COLO668 (cell line): ENCODE measurements around the gene ABCC4.
A peak's percentile ranks its signal among the peaks of the same experiment; 100 is the strongest.

ENCODE experiments used
- DNase-seq: peaks from one replicate; lab custom pipeline; 2025; ENCODE audit not compliant: unreplicated experiment; lab: John Stamatoyannopoulos, UW

Gene ABCC4

GRCh38 chr13:95301183-95301967 is at the start of gene ABCC4:
Gene ABCC4, minus strand, starts transcription at chr13:95301451. Its CDS starts 137 bp downstream, at chr13:95301314.
- DNase-seq: peak; percentile 96

DNA sequence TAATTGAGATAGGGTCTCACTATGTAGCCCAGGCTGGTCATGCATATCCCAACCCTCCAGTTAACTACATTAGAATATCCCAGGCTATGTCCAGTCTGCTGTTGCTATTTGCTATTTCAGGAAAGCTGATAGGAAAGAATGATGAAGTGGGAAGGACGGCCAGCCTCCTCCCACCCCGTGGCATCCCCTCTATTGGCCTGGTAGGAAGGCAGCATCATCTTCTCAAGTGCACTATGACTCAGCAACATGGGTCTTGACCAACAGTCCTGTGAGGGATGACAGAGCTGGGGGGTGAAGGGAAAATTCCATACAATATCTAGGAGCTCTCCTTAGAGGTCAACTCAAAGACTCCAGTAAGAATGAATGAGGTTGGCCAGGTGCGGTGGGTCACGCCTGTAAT is 48.0 kb upstream of the ABCC4 start:
- DNase-seq: no peak

- DNase-seq: no peak
Measured at GRCh38 chr13:95343944-95344343, 42.7 kb upstream of the ABCC4 start.

DNA sequence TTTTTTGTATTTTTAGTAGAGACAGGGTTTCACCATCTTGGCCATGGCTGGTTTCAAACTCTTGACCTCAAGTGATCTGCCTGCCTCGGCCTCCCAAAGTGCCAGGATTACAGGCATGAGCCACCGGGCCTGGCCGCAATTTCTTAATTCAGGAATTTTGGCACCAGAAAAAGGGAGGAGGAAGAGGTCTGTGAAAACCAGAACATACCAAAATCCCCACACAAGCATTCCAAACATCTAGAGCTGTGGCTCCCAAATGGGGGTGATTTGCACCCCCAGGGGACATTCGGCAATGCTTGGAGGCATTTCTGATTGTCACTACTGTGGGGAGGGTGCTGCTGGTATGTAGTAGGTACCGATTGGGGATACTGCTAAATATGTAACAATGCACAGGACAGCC is 40.2 kb upstream of the ABCC4 start:
- no peak for DNase-seq

DNA sequence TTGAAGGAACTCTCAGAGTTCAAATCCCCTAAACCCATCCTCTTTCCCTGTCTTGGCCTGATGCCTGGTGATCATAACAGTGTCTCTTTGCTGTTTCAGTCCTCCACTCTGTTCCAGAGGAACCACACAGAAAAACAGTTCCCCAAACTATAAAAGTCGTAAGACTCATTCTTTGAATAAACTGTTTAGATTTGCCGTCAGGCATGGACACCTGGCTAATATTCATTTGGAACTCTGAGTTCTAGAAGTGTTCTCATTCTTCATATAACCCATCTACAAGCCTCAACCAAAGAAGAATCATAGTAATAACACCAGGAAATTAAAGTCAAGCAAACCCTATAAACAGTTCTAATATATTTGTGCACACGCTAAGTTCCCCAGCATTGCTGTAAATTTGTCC is 37.7 kb upstream of the ABCC4 start:
- DNase-seq: no peak

- no peak for DNase-seq
Measured at GRCh38 chr13:95337597-95337996, 36.3 kb upstream of the ABCC4 start.

DNA sequence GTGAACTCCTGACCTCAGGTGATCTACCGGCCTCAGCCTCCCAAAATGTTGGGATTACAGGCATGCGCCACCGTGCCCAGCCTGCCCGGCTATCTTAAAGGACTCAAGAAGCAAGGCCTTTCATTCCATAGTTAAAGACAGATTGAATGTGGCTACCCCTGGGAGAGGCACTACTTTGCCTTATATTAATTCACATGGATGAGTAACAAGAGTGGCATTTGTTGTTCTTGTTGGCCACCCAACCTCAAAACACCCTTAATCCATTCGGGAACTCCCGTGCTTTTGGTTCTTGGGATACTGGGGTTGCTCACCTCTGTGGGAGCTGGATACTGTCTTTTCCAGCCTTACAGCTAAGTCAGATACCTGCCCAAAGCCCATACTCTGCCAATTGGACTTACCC is 34.4 kb upstream of the ABCC4 start:
- no peak for DNase-seq

- DNase-seq: no peak
Measured at GRCh38 chr13:95328386-95328785, 27.1 kb upstream of the ABCC4 start.

GRCh38 chr13:95327190-95327589 is 25.9 kb upstream of the ABCC4 start:
- no peak for DNase-seq

- no peak for DNase-seq
Measured at GRCh38 chr13:95326695-95327094, 25.4 kb upstream of the ABCC4 start.

DNA sequence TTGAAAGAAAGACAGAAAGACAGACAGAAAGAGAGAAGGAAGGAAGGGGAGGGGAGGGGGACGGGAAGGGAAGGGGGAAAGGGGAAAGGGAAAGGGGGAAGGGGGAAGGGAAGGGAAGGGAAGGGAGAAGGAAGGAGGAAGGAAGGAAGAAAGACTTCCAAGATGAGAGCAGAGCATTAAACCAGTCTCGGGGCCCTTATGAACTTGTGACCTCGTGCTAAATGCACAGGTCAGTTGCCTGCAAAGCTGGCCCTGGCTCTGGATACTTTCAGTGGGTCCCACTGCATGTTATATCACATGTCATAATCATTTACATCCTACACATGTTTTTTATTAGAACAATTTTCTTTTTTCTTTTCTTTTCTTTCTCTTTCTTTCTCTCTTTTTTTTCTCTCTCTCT is 24.2 kb upstream of the ABCC4 start:
- DNase-seq: no peak

DNA sequence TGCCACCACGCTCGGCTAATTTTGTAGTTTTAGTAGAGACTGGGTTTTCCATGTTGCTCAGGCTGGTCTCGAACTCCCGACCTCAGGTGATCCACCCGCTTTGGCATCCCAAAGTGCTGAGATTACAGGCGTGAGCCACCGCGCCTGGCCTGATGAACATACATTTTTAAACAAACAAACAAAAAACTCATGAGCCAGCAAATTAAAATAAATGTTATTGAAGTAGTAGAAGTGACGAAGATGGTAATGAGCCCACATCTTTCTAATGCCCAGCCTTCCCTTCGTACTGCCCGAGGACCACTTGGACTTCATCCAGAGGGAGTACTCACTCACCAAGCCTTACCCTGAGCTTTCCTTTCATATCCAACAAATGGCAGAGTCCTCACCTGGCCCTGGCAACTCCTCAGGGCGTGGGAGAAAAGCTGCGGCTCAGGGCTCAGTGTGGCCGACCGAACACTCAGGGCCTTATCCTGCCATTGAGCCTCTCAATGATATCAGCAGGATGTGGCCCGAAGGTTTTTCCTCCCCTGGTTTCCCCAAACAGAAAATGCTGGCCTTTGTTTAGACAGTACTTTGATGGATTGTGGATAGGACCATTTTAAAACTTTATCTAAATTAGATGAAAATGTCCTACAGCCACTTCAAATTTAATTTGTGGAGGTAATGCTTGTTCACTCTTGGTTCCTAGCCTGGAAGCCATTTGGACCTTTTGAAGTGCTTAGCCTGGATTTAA is 22.8 kb upstream of the ABCC4 start:
- no peak for DNase-seq

GRCh38 chr13:95319551-95320274 is 18.5 kb upstream of the ABCC4 start:
- DNase-seq: no peak

- DNase-seq: no peak
Measured at GRCh38 chr13:95317039-95317989, 16.1 kb upstream of the ABCC4 start.

- DNase-seq: no peak
Measured at GRCh38 chr13:95315752-95316151, 14.5 kb upstream of the ABCC4 start.

- DNase-seq: no peak
Measured at GRCh38 chr13:95307507-95307906, 6.3 kb upstream of the ABCC4 start.

GRCh38 chr13:95304453-95304852 is 3.2 kb upstream of the ABCC4 start:
- DNase-seq: no peak

DNA sequence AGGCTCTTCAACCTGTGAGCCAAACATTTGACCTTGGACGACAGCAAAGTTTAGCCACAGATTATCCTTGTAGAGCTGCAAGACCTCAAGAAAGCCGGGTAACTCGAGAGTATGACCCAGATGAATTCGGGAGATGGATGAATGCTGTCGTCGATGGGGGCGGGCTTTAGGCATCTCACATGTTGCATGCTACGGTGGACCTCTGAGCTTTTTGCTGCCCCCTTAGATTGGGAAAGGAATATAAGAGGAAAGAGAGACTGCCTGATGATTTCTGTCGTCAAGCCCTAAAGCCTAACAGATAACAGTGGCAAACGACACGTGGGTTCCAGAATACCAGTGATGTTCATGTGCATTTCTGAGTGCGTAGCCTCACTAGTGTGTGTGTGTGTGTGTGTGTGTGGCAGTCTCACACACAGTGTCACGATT is 730 bp upstream of the ABCC4 start:
- DNase-seq: no peak

- DNase-seq: peak; percentile 86
Measured at GRCh38 chr13:95300625-95301182, 547 bp downstream of the ABCC4 start.

DNA sequence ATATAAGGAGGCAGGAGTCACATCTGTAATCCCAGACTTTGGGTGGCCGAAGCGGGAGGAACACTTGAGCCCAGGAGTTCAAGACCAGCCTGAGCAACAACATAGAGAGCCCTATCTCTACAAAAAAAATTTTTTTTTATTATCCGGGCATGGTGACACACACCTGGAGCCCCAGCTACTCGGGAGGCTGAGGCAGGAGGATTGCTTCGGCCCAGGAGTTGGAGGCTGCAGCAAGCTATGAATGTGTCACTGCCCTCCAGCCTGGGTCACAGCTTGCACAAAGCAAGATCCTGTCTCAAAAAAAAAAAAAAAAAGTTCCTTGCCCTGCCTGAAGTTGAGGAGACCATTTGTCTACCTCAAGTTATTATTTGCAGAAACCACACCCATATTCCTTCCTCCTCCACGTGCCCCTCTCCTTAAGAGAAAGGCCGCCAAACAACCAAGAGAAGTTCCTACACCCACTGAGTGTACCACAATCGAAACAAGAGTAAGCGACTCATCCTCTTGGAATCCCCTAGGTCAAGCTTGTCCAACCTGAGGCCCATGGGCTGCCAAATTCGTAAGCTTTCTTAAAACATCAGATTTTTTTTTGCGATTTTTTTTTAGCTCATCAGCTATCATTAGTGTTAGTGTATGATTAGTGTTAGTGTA is 2.2 kb downstream of the ABCC4 start:
- DNase-seq: no peak
